Breast epithelium (tissue), 3 donors: Measurements from ENCODE around the gene RABL2A.

Experiments used
- CTCF ChIP-seq, 3 donors: fragments of 450-650 bp; IDR thresholded peaks; one replicate each; pipeline ENCODE4 v1.5.1; 2016 to 2017; ENCODE audit warnings: antibody characterized with exemption in 3 of 3, mild to moderate bottlenecking in 3 of 3, moderate library complexity in 3 of 3
- POLR2A ChIP-seq: fragments of 450-650 bp; IDR thresholded peaks from one replicate; pipeline ENCODE4 v1.6.1; 2016; ENCODE audit warnings: antibody characterized with exemption, mild to moderate bottlenecking, moderate library complexity
- POLR2AphosphoS5 ChIP-seq, 3 donors: sonication (generic); formaldehyde crosslinking; IDR thresholded peaks; one replicate each; pipeline ENCODE4 v1.6.1; 2017; ENCODE audit warnings: antibody characterized with exemption in 3 of 3

DNA sequence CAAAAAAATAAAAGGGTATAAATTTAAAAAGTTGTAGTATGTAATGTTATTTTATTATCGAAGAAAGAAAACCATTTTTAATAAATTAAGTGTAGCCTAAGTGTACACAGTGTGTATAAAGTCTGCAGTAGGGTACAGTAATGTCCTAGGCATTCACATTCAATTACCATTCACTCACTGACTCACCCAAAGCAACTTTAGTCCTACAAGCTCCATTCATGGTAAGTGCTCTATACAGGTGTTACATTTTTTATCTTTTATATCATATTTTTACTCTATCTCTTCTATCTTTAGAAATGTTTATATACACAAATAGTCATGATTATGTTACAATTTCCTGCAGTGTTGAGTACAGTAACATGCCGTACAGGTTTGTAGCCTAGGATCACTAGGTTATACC lies 59.5 kb downstream of the RABL2A start:
- no peak for TF ChIP-seq POLR2A
- no peak for TF ChIP-seq POLR2AphosphoS5 (IDR thresholded peaks at IDR 0.05)
- no peak for TF ChIP-seq CTCF (IDR thresholded peaks at IDR 0.05)
